Measurements from ENCODE around the gene CRP.
"Not testable (repeated sequence)": the region's sequence is repeated elsewhere in the genome, so short reads cannot be mapped to it uniquely, and the experiment has no call there.

The CRP gene

DNA sequence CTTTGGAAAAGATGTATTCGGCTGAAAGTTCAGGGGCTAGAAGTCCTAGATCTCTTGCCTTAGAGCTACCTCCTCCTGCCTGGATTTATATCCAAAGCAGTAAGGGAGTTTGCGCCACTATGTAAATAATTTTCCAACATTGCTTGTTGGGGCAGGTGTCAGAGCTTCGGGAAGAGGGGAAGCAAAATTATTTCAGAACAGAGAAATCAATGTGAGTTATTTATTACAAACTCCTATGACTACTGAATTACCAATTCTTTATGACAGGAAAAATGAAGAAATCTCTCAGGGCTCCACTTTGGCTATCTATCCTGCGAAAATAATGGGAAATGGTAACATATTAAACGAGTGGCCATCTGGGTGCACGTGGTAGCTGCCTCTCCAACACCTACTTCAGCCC, at the start of gene CRP:
Gene CRP (minus strand): TSS at position 61 of the 400 bp plus-strand sequence. CDS start 104 bp downstream, outside the sequence.
- in situ Hi-C loops (cut with HindIII; ENCODE audit: low sequenced_read_pairs), result no loop called here

- in situ Hi-C loops (cut with HindIII; ENCODE audit: low sequenced_read_pairs), result no loop called here
Observed at GRCh38 chr1:159763686-159764085, 49.3 kb upstream of the CRP start.

DNA sequence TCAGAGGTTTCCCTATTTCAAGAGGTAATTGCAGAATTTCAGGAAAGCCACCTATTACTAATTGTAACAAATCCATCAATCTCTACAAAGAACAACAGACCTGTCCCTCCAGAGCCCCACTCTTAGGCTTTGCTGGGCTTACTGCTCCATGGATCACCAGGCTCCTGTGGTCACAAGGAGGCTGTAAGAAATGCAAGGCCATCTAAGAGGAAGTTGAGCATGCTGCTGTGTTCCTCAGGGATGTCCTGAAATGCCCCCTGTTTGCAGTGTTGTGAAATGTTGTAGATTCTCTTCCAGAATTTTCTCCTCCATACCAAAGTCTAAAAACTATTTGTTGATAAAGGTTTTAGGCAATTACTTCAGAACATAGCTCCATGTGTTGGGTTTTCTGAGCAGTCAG, 42.0 kb upstream of the CRP start:
- in situ Hi-C loops (cut with HindIII; ENCODE audit: low sequenced_read_pairs), result no loop called here

DNA sequence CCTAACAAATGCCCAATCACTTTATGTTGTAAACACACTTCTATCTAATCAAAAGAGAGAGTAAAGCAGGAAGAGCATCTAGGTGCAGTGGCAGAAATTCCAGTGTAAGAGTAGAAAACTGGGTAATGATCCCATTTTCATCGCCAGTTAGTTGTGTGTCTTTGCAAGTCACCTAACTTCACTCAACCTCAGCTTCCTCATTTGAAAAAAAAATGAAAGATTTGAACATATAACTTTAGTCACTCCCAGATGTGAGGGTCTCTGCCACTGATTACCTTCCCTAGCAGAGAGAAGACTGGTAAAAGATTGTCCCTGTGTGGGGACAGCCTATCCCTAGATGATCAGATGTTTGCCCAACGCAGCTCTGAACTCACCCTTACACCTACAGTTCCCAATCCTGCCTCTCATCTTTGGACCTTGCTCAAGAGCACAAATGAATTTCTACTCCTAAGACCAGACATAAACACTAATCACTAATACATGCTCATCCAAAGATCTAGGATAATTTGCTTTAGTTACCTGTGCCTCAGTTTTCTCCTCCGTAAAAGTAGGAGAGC, 41.1 kb upstream of the CRP start:
- in situ Hi-C loops (cut with HindIII; ENCODE audit: low sequenced_read_pairs), result no loop called here

DNA sequence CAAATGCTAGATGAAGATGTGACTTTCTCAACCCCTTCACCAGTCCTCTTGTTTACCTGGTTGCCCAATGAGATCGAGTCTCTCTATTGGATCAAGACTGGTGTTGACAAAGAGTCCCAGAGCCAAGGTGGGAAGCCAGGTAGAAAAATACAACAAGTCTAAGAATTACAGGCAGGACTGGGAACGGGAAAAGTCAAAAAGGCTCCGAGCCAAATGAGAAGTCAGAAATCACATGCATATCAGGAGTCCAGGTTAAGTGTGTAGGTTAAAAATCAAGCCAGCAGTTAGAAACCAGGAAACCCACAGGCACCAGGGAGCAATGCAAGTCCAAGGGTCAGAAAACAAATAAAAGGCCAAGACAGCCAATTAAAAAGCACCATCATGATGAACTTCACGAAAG, 39.0 kb upstream of the CRP start:
- in situ Hi-C loops (cut with HindIII; ENCODE audit: low sequenced_read_pairs), result no loop called here

GRCh38 chr1:159752135-159752580, 37.8 kb upstream of the CRP start:
- in situ Hi-C loops (cut with HindIII; ENCODE audit: low sequenced_read_pairs), result no loop called here

DNA sequence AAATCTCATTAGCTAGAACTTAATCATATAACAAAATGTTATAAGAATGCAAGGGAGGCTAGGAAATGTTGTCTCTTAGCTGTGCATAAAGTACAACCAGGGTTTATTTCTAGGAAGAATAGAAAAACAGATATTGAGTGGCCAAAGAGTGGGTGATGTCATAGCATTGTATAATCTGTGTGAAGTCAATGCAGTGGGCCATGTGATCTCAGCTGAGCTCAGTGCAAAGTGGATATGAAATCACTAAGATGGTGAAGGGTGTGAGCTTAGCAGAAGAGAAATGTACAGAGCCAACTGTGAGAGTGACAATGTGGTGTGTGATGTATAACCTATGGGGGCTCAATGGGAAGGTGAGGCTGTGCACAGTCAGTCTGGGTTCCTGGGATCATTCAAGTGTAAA, 36.6 kb upstream of the CRP start:
- in situ Hi-C loops (cut with HindIII; ENCODE audit: low sequenced_read_pairs), result no loop called here

- in situ Hi-C loops (cut with HindIII; ENCODE audit: low sequenced_read_pairs), result no loop called here
Observed at GRCh38 chr1:159750621-159751020, 36.2 kb upstream of the CRP start.

DNA sequence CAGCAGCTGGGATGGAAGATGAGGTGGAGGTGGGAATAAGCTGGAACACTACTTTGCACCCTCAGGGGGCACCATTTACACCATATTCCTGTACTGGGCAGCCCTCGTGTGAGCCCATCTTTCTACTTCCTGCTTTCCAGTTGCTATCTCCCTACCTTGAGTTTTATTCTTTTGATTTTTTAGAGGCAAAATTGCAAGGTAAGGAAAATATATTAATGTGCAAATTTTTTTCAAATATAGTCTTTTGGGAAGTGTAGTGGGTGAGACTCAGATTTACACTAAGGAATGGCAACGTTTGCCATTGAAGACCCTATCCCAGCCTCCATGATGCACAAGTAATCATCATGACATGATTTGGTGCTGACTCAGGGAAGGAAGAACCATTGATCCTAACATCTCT, 35.2 kb upstream of the CRP start:
- in situ Hi-C loops (cut with HindIII; ENCODE audit: low sequenced_read_pairs), result no loop called here

GRCh38 chr1:159748370-159748769, 34.0 kb upstream of the CRP start:
- in situ Hi-C loops (cut with HindIII; ENCODE audit: low sequenced_read_pairs), result no loop called here

GRCh38 chr1:159746666-159747065, 32.3 kb upstream of the CRP start:
- in situ Hi-C loops (cut with HindIII; ENCODE audit: low sequenced_read_pairs), result no loop called here

DNA sequence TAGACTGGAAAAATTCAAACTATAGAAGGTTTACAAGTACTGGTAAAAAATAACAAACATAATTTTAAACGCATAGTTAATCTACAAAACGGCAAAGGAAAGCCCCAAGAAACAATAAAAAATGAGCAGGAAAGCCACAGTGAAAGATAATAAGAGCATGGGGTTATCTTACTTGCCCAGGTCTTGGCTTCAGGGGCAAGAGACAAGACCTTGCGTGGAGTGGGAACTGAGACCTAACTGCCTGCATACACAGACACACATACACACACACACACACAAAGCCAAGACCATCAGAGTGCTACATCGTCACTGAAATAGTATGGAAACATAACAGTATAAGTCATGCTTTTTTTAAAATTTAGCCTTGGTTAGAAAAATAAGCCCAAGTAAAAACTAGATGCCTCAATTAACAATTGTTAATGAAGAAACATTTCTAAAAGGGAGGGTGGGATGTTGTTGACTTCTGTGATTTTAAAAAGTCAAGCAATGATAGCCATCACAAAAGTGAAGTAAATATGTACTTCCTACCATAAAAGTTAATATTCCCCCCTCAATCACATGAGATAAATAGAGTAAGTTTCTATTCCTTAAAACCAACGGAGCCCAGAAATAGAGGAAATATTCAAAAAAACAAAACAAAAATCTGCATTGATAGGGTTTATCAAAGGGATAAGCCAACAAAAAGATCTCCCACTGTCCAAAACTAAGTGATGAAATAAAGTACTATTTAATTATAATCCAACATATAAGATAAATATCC, 29.4 kb upstream of the CRP start:
- in situ Hi-C loops (cut with HindIII; ENCODE audit: low sequenced_read_pairs), result no loop called here

GRCh38 chr1:159737238-159737916, 23.0 kb upstream of the CRP start:
- in situ Hi-C loops (cut with HindIII; ENCODE audit: low sequenced_read_pairs), result no loop called here

- in situ Hi-C loops (cut with HindIII; ENCODE audit: low sequenced_read_pairs), result not testable (repeated sequence)
Observed at GRCh38 chr1:159723188-159723587, 8.8 kb upstream of the CRP start.

DNA sequence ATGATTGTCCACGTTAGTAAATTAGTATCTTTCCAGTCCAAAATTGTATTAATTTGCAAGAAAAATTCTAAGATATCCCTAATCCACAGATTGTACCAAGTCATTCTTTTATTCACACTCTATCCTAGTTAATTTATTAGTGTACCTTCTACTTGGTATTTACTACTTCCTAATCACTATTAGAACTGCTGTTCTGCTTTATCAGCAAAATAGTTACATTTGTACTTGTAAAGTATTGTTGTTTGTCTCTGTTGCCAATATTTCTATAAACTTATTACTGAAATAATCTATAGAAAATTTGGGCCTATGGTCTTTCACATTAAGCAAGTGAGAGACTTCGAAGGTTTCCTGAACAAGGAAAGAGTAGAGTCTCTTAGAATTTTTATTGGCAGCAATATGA, 5.6 kb upstream of the CRP start:
- in situ Hi-C loops (cut with HindIII; ENCODE audit: low sequenced_read_pairs), result no loop called here

GRCh38 chr1:159715855-159716254, 1.5 kb upstream of the CRP start:
- in situ Hi-C loops (cut with HindIII; ENCODE audit: low sequenced_read_pairs), result no loop called here

GRCh38 chr1:159712080-159712479, 2.3 kb downstream of the CRP start:
- in situ Hi-C loops (cut with HindIII; ENCODE audit: low sequenced_read_pairs), result no loop called here

DNA sequence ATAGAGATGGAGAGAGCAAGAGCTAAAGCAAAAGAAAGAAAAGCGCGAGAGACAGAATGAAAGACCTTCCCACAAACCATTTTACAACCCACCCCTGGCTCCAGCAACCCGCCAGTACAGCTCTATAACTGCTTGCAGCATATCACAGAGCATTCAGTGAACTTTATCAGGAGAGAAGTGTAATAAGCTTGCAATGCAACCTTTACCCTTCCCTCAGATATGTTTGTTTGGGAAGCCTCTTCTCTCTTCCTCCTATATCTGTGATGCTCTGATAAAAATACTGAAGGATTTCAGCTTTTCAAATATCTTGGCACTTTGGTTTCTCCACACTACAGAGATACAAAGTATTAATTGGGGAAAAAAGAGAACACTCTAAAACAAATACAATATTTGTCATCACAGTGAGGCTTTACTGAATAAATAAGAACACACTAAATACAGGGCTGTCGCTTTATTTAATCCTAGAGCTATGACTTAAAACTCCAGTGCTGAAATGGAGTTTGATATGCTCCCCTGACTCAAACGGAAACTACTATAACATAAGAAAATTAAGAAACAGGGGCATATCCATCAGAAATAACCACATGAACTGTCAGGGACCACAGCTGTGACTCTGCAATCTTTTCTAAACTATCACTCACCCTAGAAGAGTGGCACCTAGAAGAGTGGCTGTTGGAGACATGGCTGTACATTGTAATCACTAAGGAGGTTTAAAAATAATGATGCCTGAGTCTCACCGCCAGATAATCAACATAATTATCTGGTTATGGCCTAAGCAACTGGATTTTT, 6.7 kb downstream of the CRP start:
- in situ Hi-C loops (cut with HindIII; ENCODE audit: low sequenced_read_pairs), result no loop called here

GRCh38 chr1:159705904-159706256, 8.5 kb downstream of the CRP start:
- in situ Hi-C loops (cut with HindIII; ENCODE audit: low sequenced_read_pairs), result no loop called here

GRCh38 chr1:159705251-159705903, 9.0 kb downstream of the CRP start:
- in situ Hi-C loops (cut with HindIII; ENCODE audit: low sequenced_read_pairs), result no loop called here

DNA sequence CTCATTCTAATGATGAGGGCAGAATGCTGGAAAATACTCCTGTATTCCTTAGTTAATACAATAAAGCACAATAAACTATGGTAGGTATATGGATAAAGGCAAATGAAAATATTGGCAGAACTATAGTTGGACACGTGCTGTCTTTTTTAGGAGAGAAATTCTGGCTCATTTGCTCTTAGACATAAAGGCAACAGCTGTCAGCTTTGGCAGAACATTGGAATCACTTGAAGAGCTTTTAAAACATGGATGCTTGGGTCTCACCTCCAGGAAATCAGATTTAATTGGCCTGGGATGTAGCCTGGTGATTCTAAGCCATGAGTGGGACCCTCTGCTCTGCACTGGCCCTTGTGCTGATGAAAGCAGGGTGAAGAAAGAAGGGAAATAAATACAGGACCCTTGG, 9.9 kb downstream of the CRP start:
- in situ Hi-C loops (cut with HindIII; ENCODE audit: low sequenced_read_pairs), result no loop called here

All from DLD1 (cell line).